GM19395 (cell line): ENCODE measurements around the gene CAMSAP2.
"Not testable (repeated sequence)": the region's sequence is repeated elsewhere in the genome, so short reads cannot be mapped to it uniquely, and the experiment has no call there.

Source experiments
- ATAC-seq: cut with Tn5 transposase; IDR thresholded peaks from one replicate; pipeline ENCODE4 v1.9.1; 2021; ENCODE audit warnings: mild to moderate bottlenecking, moderate library complexity; ENCODE audit not compliant: unreplicated experiment

The CAMSAP2 gene

DNA sequence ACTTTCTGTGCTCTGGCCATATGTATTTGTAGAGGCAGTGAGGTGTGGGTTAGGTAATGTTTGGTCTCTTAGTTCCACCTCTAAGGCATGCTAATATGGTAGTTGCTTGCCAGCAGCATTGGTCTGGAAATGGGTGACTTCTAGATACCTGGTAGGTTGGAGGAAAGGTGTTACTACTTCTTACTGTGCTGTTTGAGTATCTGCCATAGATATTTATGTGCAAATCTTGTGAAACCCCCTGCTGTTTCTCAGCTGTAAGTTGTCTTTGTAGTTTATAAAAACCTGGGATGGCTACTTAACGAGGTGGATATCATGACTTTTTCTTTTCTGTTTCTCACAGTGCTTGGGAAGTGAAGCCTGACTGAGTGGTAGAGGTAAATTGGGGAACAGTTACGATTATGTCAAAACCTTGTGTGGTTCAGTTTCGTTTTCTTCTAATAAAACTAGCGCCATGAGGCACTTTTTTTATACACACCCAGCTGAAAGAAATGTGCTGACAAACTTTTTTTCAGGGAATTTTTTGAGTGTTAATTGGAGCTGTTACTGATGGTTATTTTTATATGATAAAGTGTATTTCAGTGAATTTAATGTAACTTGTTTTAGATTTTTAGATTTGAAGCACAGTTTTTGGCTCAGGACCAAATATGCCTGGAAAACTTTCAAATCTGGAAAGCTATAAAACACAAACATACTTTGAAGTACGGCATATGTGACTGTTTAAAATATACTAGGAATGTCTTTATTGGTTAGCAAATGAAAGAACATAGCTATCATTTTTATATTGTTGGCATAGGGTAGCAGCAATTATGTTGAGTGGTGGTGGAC lies 42.1 kb downstream of the CAMSAP2 start:
- ATAC-seq = peak; percentile 68

DNA sequence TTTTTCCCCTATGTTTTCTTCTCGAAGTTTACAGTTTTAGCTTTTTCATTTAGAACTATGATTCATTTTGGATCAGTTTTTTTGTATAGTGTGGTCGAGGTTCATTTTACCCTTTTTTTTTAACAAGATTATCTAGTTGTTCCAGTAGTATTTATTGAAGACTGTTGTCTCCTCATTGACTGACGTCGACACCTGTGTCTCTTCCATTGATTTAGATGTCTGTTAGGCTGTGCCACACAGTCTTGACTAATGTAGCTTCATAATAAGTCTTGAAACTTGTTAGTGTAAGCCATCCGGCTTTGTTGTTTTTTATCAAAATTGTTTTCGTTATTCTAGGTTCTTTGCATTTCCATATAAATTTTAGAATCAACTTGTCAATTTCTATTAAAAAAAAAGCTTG lies 45.2 kb downstream of the CAMSAP2 start:
- no peak for ATAC-seq

DNA sequence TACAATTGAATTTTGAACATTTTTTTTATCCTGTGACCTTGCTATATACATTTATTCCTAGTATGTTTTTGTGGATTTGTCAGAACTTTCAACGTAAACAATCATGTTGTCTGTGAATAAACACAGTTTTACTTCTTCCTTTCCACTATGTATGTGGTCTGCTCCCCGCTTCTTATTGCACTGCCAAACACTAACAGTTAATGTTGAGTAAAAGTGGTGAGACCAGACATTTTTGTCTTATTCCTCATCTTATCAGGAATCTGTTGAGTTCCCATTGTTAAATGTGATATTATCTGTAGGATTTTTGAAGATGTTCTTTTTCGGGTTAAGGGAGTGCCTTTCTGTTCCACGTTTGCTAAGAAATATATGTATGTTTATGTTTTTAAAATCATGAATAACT lies 45.9 kb downstream of the CAMSAP2 start:
- no peak for ATAC-seq

GRCh38 chr1:200786788-200787187 lies 48.1 kb downstream of the CAMSAP2 start:
- ATAC-seq = no peak

DNA sequence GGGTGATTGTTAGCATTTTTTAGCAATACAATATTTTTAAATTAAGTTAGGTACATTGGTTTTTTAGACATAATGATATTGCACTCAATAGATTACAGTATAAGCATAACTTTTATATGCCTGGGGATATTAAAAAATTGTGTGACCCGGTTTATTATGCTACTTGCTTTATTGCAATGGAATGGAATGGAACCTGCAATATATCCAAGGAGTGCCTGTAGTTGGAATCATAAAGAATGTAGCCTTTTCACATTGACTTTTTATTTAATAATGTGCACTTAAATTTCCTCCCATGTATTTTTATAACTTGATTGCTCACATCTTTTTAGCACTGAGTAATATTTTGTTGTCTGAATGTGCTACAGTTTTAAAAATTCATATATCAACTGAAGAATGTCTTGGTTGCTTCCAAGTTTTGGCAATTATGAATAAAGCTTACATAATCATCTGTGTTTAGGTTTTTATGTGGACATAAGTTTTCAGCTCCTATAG lies 49.2 kb downstream of the CAMSAP2 start:
- ATAC-seq = no peak

DNA sequence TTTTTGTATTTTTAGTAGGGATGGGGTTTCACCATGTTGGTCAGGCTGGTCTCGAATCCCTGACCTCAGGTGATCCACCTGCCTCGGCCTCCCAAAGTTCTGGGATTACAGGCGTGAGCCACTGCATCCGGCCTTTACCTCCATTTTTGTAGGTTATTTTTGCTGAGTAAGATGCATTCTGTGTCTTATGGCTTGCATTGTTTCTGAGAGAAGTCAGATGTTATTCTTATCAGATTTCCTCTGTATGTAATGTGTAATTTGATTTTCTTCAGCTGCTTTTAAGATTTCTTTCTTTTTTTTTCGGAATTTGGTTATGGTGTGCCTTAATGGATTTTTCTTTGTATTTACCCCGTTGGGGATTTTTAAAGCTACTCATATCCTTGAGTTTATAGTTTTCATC lies 52.3 kb downstream of the CAMSAP2 start:
- not testable (repeated sequence) for ATAC-seq

- no peak for ATAC-seq
Measured at GRCh38 chr1:200793677-200794076, 55.0 kb downstream of the CAMSAP2 start.

DNA sequence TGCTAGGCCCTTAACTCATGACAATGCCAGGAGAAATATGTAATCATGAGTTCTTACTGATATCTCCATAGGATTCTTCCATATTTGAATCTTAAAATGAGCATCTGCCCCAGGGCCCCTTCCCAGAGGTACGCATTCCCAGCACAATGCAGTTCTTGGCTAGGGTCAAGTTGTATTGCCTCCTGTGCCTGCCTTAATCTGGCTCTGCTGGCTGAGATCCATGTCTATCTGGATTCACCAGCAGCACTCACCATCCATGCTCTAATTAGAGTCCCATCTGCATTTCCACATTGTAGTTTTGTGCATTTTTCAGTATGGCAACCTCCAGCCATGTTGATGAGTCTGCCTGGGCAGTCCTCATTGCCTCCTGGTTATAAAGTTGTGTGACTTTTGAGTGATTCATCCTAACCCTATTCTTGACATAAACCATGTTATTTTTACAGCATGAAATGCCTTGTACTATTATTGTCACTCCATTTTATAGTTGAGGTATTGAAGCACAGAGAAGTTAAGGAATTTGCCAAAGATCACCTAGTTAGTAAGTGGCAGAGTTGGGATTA lies 55.9 kb downstream of the CAMSAP2 start:
- ATAC-seq = no peak

GRCh38 chr1:200795156-200795555 lies 56.5 kb downstream of the CAMSAP2 start:
- no peak for ATAC-seq

DNA sequence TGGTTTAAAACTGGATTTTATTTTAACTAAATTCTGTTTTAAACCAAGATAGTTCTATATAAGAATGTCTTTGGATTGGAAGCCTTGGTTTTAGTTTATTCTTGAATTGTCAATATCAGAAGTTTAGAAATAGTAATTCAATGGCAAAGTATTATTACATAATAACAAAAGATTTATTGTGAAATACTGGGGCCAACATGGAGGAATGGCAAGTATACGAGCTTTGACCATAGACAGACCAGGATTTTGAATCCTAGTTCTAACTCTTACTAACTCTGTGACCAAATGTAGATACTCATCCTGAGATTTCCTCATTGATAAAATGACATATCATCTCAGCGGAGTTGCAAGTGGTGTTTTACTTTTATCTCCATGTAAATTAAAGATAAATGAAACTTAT lies 63.3 kb downstream of the CAMSAP2 start:
- ATAC-seq = no peak

DNA sequence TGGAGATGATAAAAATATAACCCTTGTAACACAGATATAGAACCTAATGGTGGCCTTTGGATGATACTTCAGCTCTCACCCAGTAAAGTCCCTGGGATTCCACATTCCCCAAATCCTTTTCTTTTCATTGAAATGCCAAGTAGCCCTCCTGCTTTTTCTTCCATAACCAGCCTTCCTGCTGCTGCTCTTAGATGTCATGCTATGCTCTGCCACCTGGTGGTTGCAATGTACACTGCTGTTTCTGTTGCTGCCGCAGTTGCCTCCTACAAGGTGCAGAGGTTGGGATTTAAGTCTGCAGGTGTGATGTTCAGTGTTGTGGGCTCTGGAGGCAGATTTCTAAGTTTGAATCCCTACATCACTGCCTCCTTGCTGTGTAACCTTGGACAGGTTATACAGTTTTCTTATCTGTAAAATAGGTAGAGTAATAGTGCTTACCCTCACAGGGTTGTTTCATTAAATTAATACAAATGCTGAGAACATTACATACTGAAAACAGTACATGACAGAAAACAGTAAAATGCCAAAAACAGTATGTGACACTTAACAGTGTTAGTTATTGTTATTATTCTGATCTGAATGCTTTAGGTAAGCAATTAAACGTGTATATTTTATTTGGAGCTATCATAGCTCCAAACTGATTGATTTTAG lies 64.3 kb downstream of the CAMSAP2 start:
- peak; percentile 88 for ATAC-seq

GRCh38 chr1:200805719-200806118 lies 67.0 kb downstream of the CAMSAP2 start:
- ATAC-seq = no peak

DNA sequence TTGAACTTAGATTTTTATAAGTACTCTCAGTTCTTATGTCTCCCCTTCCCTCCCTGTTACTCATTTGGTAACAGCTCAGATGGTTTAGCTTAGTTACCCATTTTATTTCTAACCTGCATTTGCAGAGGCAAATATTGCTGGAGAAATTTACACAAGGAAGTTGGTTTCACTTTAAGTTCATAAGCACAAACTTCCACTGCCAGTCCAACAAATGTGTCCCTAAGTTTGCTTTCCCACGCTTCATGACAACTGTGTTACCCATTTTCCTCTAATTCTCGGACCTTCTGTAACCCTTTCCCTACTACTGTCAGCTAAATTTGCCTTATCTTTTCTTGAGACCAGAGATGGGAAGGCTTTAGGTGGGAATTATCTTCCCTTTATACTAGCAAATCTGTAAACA lies 70.2 kb downstream of the CAMSAP2 start:
- ATAC-seq = no peak

DNA sequence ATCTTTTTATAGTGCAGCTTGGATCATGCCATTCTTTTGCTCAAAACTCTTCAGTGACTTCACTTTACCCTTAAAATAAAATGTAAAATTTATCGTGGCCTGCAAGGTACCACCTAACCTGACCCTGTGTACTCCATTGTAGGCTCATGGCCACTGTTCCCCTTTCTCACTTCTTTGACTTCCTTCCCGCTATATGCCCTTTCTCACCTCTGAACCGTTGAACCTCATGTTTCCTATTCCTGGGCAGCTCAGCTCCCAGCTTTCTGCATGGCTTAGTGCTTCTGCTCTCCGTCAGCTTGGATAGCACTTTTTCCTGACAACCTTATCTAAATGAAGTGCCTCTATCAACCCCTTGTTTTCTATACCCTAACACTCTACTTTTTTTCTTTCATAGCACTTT lies 73.0 kb downstream of the CAMSAP2 start:
- ATAC-seq = no peak

GRCh38 chr1:200816624-200817224 lies 78.0 kb downstream of the CAMSAP2 start:
- not testable (repeated sequence) for ATAC-seq

DNA sequence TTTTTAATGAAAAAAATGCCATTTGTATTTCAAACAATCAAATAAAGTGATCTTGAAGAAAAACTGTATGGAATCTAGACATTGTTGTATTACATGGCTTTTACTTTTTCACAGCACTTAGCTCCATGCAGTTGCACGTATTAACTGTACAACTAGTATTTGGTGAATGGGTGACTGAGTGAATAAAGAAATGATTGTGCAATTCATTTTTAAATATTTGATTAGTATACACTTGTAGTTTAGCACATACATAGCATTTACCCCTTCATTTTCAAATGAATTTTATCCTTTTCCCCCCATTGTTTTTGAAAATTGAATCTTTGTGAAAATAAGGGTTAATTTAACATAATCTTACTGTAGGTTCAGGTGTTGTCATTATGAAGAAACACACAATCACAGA lies 79.6 kb downstream of the CAMSAP2 start:
- no peak for ATAC-seq

- no peak for ATAC-seq
Measured at GRCh38 chr1:200819726-200820125, 81.0 kb downstream of the CAMSAP2 start.

DNA sequence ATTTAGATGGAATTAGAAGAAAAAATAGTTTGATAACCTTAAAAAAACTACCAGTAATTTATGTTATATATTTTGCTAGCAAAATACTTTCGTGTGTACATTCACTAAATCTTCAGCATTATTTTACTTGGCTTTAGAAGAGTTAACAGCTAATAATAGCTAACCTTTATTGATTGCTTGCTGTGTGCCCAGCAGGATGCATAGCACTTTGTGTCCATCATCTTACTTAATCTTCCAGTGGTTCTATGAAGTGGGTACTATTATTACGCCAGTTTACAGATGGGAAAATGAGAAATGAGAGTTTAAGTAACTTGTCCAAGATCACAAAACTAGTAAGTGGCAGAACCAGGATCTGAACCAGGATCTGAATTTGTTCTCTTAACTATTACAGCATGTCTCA lies 92.4 kb downstream of the CAMSAP2 start:
- ATAC-seq = no peak

DNA sequence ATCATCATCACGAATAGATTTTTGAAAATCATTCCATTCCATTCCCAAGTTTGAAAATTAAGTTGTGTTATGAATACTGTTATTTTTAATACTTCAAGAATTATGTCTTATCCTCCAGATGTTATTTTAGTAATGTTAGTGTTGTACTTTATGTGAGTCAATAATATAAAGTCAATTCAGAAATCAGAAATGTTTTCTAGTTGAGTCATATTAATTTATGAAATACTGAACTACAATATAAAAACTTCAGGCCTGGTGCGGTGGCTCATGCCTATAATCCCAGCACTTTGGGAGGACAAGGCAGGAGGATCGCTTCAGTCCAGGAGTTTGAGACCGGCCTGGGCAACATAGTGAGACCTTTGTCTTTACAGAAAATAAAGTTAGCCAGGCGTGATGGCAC lies 95.7 kb downstream of the CAMSAP2 start:
- no peak for ATAC-seq

DNA sequence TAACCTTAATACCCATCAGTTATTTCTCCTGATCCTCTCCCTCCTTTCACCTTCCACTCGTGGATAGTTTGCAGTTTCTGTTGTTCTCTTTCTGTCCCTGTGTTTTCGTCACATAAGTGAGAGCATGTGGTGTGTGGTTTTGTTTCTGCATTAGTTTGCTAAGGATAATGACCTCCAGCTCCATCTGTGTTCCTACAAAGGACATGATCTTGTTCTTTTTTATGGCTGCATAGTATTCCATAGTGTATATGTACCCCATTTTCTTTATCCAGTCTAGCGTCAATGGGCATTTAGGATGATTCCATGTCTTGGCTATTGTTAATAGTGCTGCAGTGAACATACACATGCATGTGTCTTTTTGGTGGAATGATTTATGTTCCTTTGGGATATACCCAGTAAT lies 97.5 kb downstream of the CAMSAP2 start:
- ATAC-seq = no peak

DNA sequence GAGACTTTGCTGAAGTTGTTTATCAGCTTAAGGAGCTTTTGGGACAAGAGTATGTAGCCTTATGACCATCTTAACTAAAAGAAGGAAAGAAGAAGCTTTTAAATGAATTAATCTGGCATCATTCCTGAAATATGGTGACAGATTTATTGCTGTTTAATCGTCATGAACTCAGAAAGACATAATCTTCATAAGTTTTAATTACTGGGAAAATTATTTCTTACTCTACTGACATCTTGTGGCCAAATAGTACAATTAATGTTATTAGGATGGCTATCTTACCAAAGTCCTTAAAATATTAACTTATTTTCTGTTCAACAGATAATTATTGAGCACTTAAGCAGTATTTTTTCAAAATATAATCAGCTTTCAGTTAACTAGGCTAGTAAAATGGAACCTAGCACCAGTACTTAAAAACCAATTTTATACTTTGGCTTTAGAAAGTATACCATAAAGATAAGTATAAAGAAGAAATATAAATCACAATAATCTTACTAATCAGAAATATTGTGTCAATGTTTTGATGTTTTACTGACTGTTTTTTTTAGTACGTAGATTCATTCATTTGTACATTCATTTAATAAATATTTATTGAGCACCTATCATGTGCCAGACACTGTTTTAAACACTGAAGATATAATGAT lies 99.4 kb downstream of the CAMSAP2 start:
- no peak for ATAC-seq
